Keratinocyte (primary cell): Measurements from ENCODE around the gene TNRC18.

Source experiments
- EZH2 ChIP-seq: IDR thresholded peaks from one replicate; pipeline ENCODE4 v1.6.1; 2012; ENCODE audit warnings: inconsistent platforms, mild to moderate bottlenecking, low read length, moderate library complexity
- TF ChIP-seq, protein P1 (sequence below), 3 experiments: IDR thresholded peaks in 1 of 3; conservative IDR thresholded peaks in 1 of 3; optimal IDR thresholded peaks in 1 of 3; 2 replicates in 2 of 3; 3 replicates in 1 of 3; pipeline versions ENCODE3 to v1.5.1; 2011; ENCODE audit warnings: low read length in 3 of 3, mild to moderate bottlenecking in 3 of 3, moderate library complexity in 2 of 3, control low read depth in 1 of 3, inconsistent platforms in 1 of 3; ENCODE audit not compliant: insufficient read depth in 2 of 3; ENCODE audit errors: extremely low read depth in 1 of 3

- TF ChIP-seq, protein P1, sequence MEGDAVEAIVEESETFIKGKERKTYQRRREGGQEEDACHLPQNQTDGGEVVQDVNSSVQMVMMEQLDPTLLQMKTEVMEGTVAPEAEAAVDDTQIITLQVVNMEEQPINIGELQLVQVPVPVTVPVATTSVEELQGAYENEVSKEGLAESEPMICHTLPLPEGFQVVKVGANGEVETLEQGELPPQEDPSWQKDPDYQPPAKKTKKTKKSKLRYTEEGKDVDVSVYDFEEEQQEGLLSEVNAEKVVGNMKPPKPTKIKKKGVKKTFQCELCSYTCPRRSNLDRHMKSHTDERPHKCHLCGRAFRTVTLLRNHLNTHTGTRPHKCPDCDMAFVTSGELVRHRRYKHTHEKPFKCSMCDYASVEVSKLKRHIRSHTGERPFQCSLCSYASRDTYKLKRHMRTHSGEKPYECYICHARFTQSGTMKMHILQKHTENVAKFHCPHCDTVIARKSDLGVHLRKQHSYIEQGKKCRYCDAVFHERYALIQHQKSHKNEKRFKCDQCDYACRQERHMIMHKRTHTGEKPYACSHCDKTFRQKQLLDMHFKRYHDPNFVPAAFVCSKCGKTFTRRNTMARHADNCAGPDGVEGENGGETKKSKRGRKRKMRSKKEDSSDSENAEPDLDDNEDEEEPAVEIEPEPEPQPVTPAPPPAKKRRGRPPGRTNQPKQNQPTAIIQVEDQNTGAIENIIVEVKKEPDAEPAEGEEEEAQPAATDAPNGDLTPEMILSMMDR (optimal IDR thresholded peaks at IDR 0.05 in 1 of 3, IDR thresholded peaks at IDR 0.05 in 1 of 3, conservative IDR thresholded peaks at IDR 0.05 in 1 of 3; ENCODE audit: extremely low read depth in 1 of 3, insufficient read depth in 2 of 3, low read length in 3 of 3), result no peak
- no peak for TF ChIP-seq EZH2
Measured at GRCh38 chr7:5282543-5283316, 140.9 kb downstream of the TNRC18 start, which contains the start of gene SLC29A4.
